ENCODE results near the gene GALNT10.

DNA sequence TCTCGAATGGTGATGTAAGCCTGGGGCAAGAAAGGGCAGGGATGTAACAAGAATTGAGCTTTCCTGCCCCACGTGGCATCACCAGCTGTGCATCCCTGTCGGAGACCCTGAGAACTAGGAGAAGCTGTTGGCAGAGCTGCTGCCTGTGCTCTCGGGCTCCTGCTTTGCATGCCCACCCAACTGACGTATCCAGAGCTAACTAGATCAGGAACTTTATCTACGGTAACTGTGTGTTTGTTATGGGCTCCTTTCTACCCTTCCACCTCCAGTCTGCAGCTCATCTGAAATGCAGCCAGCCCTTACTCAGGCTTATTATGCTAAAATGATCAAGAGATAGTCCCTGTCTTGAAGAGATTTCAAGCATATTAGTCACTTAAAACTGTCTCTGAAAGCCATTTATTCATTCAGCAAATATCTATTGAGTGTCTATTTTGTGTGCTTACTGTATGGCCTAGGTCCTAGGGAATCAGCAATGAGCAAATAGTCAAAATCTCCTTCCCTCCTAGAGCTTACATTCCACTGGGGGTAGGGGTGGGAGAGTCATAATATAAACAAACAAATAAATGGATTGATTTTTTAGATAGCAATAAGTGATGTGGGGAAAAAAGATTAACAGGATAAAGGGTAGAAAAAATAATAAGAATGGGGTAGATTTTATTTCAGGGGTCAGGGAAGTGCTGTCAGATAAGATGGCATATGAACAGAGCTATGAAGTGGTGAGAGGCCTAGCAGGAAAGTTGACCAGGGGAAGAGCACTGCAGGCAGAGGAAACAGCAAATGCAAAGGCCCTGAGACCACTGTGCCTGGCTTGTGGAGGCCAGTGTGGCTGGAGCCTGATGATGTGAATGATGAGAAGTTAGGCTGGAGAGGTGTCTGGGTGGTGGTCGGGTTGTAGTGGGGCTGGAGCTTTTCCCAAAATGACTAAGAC lies 118.2 kb downstream of the GALNT10 start:
- TF ChIP-seq, protein P1, sequence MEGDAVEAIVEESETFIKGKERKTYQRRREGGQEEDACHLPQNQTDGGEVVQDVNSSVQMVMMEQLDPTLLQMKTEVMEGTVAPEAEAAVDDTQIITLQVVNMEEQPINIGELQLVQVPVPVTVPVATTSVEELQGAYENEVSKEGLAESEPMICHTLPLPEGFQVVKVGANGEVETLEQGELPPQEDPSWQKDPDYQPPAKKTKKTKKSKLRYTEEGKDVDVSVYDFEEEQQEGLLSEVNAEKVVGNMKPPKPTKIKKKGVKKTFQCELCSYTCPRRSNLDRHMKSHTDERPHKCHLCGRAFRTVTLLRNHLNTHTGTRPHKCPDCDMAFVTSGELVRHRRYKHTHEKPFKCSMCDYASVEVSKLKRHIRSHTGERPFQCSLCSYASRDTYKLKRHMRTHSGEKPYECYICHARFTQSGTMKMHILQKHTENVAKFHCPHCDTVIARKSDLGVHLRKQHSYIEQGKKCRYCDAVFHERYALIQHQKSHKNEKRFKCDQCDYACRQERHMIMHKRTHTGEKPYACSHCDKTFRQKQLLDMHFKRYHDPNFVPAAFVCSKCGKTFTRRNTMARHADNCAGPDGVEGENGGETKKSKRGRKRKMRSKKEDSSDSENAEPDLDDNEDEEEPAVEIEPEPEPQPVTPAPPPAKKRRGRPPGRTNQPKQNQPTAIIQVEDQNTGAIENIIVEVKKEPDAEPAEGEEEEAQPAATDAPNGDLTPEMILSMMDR (IDR thresholded peaks at IDR 0.05) = no peak
- no peak for TF ChIP-seq POLR2A (IDR thresholded peaks at IDR 0.05)

Measured in lower leg skin (tissue), 3 donors.